GM18951 (cell line): Measurements from ENCODE around the gene WNT3.

ENCODE experiments used
- POLR2A ChIP-seq: IDR thresholded peaks from 4 replicates; pipeline ENCODE4 v1.6.1; 2011; ENCODE audit warnings: mild to moderate bottlenecking; ENCODE audit not compliant: insufficient read length, insufficient read depth; ENCODE audit errors: extremely low read depth
- in situ Hi-C: fragments of 300-500 bp; cut with MboI; formaldehyde crosslinking; loops from one replicate; pipeline ENCODE4 v1.12.0; 2022; ENCODE audit warnings: low sequenced_read_pairs, mixed read lengths, inconsistent platforms; ENCODE audit not compliant: unreplicated experiment

WNT3 gene

DNA sequence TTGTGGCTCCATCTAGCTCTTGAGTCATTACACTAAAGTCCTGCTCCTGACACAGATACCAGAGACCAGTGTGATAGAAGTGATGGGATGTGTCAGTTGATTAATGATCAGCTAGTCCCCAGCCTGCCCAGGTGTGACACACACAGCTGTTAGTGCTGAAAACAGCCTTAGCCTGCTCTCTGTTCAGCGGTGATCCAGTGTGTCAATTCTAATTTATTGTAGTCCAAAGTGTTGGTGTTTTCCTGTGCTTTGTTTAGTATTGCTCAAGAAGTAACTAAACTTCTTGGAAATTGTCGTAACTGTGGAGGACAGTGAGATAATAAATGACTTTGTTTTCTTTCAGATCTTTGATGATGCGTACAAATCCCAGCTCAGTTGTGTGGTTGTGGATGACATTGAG lies 92.3 kb downstream of the WNT3 start:
- in situ Hi-C loops, result no loop called here
- TF ChIP-seq POLR2A, result no peak

DNA sequence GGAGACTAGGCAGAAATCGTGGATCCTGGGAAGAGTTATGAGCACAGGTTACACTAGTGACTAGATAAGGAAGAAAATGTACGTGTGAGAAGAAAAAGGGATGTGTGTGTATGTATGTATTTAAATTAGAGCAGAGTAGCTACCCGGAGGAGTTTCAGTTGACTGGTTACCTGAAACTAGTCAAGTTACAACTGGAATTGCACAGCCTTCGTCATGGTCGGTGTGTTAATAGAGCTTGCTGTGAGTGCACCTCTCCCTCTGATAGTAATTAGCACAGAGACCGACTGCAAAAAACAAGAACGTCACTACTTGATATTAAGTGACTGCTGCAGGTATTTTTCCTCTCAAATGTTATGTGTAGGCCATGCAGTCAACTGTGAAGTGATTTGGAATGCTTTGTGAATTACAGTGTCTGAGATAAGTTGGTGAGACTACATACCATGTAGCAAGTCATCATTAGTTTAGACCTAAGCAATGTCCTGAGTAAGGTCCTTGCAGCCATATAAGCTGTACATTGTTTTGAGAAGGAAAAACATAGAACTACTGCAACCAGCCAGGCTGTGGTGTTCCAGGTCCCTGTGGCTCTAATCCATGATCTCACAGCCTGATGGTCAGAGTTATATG lies 95.7 kb downstream of the WNT3 start:
- in situ Hi-C loops, result loop anchor here (25.0 kb wide), 1 partner anchor 235 kb away; no protein-coding TSS in a partner anchor
- no peak for TF ChIP-seq POLR2A

DNA sequence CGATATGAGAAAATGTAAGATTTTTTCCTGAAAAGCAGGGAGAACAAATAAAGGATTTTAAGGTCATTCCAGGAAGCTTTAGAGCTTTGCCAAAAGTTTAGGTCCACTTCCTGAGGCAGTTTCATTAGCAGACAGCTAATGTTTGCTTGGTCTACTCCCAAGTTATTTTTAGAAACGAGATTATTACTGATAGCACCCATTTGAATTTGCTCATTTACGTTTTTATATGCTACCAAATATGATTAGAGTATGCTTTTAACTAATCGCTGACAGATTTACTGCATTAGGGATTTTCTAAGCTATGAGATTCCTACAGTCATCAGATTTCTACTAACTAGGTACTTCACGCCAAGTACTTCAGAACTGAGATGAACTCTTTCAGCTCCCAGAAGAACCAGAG lies 98.1 kb downstream of the WNT3 start:
- no peak for TF ChIP-seq POLR2A
- in situ Hi-C loops, result loop anchor here (25.0 kb wide), 1 partner anchor 233 kb away; no protein-coding TSS in a partner anchor

GRCh38 chr17:46719891-46720290 lies 98.6 kb downstream of the WNT3 start:
- TF ChIP-seq POLR2A, result no peak
- in situ Hi-C loops, result loop anchor here (25.0 kb wide), 1 partner anchor 233 kb away; no protein-coding TSS in a partner anchor

DNA sequence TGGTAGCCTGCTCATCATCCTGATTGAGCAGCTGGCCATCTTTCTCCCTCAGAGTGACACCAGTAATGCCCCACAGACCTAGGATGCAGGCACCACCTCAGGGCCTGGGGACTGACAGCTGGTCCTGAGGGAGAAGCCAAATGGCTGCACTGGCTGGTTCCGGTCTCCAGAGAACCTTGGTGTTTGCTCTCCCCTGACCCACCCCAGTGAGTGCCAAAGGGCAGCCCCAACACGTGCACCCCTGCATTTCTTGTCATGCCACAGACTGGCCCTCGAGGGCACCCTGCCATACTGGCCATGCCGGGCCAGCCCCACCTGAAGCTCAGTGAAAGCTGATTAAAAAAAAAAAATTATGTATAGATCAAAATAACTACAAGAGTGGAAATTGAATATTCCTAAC lies 100.5 kb downstream of the WNT3 start:
- TF ChIP-seq POLR2A, result no peak
- in situ Hi-C loops, result loop anchor here (25.0 kb wide), 1 partner anchor 231 kb away; no protein-coding TSS in a partner anchor
